Measurements from ENCODE around the gene ASPSCR1.

DNA sequence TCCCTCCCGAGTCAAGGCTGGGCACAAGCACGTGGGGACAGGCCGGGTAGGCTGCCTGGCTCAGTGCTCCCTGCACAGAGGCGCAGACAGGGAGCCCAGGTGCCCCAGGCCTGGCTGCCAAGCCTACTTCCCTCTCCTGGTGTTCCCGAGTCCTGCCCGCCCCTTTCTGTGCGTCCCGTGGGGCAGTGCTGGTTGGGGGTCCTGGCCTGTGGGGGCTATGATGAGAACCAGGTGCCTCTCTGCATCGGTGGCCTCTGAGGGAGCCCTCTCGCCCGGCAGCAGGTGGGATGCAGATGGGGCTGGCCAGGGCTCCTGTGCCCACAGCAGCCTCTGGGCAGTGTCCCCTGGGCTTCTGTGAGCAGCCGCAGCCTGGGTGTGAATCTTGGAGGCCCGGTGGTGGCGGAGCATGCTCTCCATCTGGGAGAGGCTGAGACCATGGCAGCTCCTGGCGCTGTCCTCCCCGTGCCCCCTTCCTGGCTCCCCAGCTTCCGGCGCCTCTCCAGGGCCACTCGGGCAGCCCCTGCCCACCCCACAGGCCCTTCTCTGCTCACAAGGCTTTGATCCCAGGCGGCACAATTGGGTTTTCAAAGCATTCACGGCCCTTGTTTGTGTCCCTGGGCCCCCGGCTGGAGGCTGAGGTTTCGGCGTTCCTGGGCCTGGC is 38.0 kb downstream of the ASPSCR1 start:
- TF ChIP-seq EP300 (IDR thresholded peaks at IDR 0.05) (no peak), POLR2A (IDR thresholded peaks at IDR 0.05) (no peak)
- TF ChIP-seq, protein P1, sequence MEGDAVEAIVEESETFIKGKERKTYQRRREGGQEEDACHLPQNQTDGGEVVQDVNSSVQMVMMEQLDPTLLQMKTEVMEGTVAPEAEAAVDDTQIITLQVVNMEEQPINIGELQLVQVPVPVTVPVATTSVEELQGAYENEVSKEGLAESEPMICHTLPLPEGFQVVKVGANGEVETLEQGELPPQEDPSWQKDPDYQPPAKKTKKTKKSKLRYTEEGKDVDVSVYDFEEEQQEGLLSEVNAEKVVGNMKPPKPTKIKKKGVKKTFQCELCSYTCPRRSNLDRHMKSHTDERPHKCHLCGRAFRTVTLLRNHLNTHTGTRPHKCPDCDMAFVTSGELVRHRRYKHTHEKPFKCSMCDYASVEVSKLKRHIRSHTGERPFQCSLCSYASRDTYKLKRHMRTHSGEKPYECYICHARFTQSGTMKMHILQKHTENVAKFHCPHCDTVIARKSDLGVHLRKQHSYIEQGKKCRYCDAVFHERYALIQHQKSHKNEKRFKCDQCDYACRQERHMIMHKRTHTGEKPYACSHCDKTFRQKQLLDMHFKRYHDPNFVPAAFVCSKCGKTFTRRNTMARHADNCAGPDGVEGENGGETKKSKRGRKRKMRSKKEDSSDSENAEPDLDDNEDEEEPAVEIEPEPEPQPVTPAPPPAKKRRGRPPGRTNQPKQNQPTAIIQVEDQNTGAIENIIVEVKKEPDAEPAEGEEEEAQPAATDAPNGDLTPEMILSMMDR (IDR thresholded peaks at IDR 0.05), result no peak

Data from gastroesophageal sphincter (tissue), 3 donors.